ENCODE data around the gene CHI3L1.
A peak's percentile ranks its signal among the peaks of the same experiment; 100 is the strongest.

- TF ChIP-seq CTCF (IDR thresholded peaks at IDR 0.05) (no peak), NRF1 (IDR thresholded peaks at IDR 0.05; ENCODE audit: low read depth, low read length) (no peak), POLR2AphosphoS5 (IDR thresholded peaks at IDR 0.05; ENCODE audit: low read depth, low read length) (no peak), EP300 (IDR thresholded peaks at IDR 0.05; ENCODE audit: borderline replicate concordance in 1 of 2, low read depth in 1 of 2, low read length in 1 of 2) (peak in 1 of 2 experiments; percentile 74; a peak in 1 of 4 replicates), FOXJ3 (CRISPR knock-in tag; IDR thresholded peaks at IDR 0.05) (no peak), SIN3A (IDR thresholded peaks at IDR 0.05; ENCODE audit: borderline replicate concordance, low read depth, low read length) (no peak), EZH2phosphoT487 (IDR thresholded peaks at IDR 0.05; ENCODE audit: borderline replicate concordance, low read depth) (no peak), RAD21 (IDR thresholded peaks at IDR 0.05; ENCODE audit: low read length) (no peak; the same call in 1 of the 2 replicates), FOXM1 (IDR thresholded peaks at IDR 0.05; ENCODE audit: low read depth) (no peak), TAF1 (IDR thresholded peaks at IDR 0.05; ENCODE audit: borderline replicate concordance, low read depth, low read length) (no peak), ZBTB33 (IDR thresholded peaks at IDR 0.05; ENCODE audit: borderline replicate concordance, low read depth) (no peak), MAX (IDR thresholded peaks at IDR 0.05; ENCODE audit: low read depth) (no peak), CHD2 (IDR thresholded peaks at IDR 0.05; ENCODE audit: low read length, partially characterized antibody) (no peak), TCF12 (IDR thresholded peaks at IDR 0.05) (no peak)
Measured at GRCh38 chr1:203140743-203141520, 45.6 kb downstream of the CHI3L1 start.

Measured in SK-N-SH (cell line).